RWPE2 (cell line): ENCODE data around the gene TEKTIP1.

Experiments
- ATAC-seq: fragments of 200-7000 bp; cut with Tn5 transposase; 3 replicates; pipeline ENCODE4 v1.9.1; 2021; ENCODE audit warnings: low read depth
- DNase-seq: peaks from one replicate; pipeline ENCODE4 v3.0.0-alpha.2; 2020; ENCODE audit warnings: low spot score
- H3K27ac ChIP-seq: fragments of 450-650 bp; 2 replicates; pipeline ENCODE4 v1.5.1; 2017; ENCODE audit warnings: mild to moderate bottlenecking; ENCODE audit not compliant: poor library complexity, severe bottlenecking
- H3K27me3 ChIP-seq: fragments of 250-450 bp; sonication (Bioruptor Pico); 2 replicates; pipeline ENCODE4 v1.5.1; 2021; ENCODE audit warnings: mild to moderate bottlenecking, moderate library complexity; ENCODE audit not compliant: insufficient read depth, poor library complexity, severe bottlenecking
- H3K36me3 ChIP-seq: fragments of 250-450 bp; sonication (Bioruptor Pico); 2 replicates; pipeline ENCODE4 v1.5.1; 2020; ENCODE audit warnings: low read depth, mild to moderate bottlenecking, moderate library complexity
- H3K4me1 ChIP-seq: fragments of 250-450 bp; sonication (Bioruptor Pico); 2 replicates; pipeline ENCODE4 v1.5.1; 2021; ENCODE audit warnings: mild to moderate bottlenecking, moderate library complexity; ENCODE audit not compliant: insufficient read depth, poor library complexity, severe bottlenecking
- H3K4me3 ChIP-seq: fragments of 250-450 bp; sonication (Bioruptor Pico); 2 replicates; pipeline ENCODE4 v1.5.1; 2021; ENCODE audit warnings: mild to moderate bottlenecking, moderate library complexity; ENCODE audit not compliant: severe bottlenecking
- H3K9me3 ChIP-seq: fragments of 250-450 bp; sonication (Bioruptor Pico); 2 replicates; pipeline ENCODE4 v1.5.1; 2021; ENCODE audit warnings: mild to moderate bottlenecking, moderate library complexity; ENCODE audit not compliant: severe bottlenecking
- CTCF ChIP-seq: fragments of 450-650 bp; IDR thresholded peaks from one replicate; pipeline ENCODE4 v1.5.1; 2017; ENCODE audit warnings: mild to moderate bottlenecking, moderate library complexity; ENCODE audit not compliant: poor library complexity, severe bottlenecking

The TEKTIP1 gene

DNA sequence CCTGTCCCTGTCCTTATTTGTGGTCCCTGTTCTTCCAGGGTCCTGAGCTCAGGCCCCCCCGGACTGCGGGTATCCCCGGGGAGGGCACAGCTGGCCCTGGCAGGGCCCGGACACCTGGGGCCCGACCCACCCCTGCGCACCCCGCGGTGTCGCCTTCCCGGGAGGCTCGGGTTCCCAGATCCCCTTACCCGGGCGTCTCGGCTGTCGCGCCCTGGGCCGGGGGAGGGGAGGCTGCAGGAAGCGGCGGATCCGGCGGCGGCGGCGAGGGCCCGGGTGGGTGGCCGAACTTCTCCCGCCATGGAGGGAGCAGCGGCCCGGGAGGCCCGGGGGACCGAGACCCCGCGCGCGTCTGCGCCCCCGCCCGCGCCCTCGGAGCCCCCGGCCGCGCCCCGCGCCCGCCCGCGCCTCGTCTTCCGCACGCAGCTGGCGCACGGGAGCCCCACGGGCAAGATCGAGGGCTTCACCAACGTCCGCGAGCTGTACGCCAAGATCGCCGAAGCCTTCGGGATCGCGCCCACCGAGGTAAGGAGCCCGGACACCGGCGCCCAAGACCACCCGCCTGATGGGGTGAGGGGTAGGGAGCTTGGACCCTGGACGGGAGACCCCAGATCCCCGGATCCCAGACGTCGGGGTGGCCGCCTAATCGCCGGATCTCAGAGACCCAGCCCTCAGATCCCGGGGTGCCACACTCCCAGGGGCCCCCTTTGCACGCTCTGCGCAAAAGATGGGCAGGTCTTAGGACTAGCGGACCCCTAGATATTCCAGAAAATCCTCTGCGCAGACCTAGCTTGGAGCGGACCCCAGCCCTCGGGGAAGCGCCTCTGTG, 46.5 kb downstream of the TEKTIP1 start, which contains the start of gene GIPC3:
GIPC3 (plus strand) TSS at position 178 of the 826 bp plus-strand sequence; CDS start at position 298, 120 bp downstream.
- no peak for DNase-seq

GRCh38 chr19:3586127-3586626, 47.2 kb downstream of the TEKTIP1 start:
- peaks cover 24% of the 10 kb centered on the region for H3K27me3 ChIP-seq
- H3K36me3 ChIP-seq: no peaks in the 10 kb centered on the region
- no peaks in the 10 kb centered on the region for H3K9me3 ChIP-seq
- no peak overlapping the region for H3K27ac ChIP-seq
- peak; percentile 40 for TF ChIP-seq CTCF
- no peaks in the 10 kb centered on the region for H3K4me1 ChIP-seq
- ATAC-seq (no peak), DNase-seq (no peak)
- H3K4me3 ChIP-seq: no peak overlapping the region

More for the DNA sequence above, 46.5 kb downstream of the TEKTIP1 start, which contains the start of gene GIPC3:
- no peak for TF ChIP-seq CTCF
- no peaks in the 10 kb centered on the region for H3K9me3 ChIP-seq
- H3K4me3 ChIP-seq: no peak within 1 kb of the TSS
- no peak for ATAC-seq
- no peaks in the 10 kb centered on the region for H3K36me3 ChIP-seq
- H3K4me1 ChIP-seq: no peaks in the 10 kb centered on the region
- no peak within 1 kb of the TSS for H3K27ac ChIP-seq
- peaks cover 24% of the 10 kb centered on the region for H3K27me3 ChIP-seq

DNA sequence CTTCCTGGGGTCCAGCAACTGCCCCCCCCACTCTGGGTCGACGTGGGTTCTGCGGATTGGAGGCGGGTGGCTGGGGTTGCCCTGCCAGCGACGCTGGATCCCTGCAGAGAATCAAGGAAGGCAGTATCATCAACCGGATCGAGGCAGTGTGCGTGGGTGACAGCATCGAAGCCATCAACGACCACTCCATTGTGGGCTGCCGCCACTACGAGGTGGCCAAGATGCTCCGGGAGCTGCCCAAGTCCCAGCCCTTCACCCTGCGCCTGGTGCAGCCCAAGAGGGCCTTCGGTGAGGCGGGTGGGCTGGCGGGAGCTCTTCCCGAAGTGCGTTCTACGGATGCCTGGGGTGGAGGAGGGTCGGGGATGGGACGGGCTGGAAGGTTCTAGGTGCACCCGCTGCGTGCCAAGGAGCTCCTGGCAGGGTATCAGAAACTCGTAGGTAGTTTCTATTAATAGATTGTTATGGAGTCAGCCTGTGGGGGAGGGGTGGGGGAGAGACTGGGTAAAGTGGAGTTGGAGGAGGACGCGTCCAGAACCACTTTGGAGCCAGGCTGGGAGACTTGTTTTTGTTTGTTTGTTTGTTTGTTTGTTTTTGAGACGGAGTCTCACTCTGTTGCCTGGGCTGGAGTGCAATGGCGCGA, 47.9 kb downstream of the TEKTIP1 start:
- Histone ChIP-seq H3K27me3 (peaks cover 24% of the 10 kb centered on the region), H3K4me1 (no peaks in the 10 kb centered on the region), H3K9me3 (no peaks in the 10 kb centered on the region), H3K36me3 (no peaks in the 10 kb centered on the region), H3K27ac (no peak overlapping the region), H3K4me3 (no peak overlapping the region)
- DNase-seq (no peak), ATAC-seq (no peak)
- TF ChIP-seq CTCF: no peak

DNA sequence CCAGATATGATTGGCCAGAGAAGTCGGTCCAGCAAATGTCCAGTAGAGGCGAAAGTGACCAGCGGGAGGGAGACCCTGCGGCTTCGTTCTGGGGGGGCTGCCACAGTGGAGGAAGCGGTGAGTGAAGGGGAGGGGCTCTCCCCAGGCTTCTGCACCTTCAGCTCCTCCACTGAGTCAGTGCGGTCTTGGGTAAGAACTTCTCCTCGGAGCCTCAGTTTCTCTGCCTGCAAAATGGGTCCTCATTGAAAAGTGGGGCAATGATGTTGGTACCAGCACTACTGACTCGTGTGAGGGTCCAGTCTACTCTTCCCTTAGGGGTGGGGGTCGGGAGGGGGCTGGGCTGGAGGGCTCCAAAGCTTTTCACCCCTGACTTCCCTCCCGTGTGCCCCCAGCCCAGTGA, 50.5 kb downstream of the TEKTIP1 start:
- H3K4me1 ChIP-seq: no peaks in the 10 kb centered on the region
- DNase-seq: no peak
- no peaks in the 10 kb centered on the region for H3K36me3 ChIP-seq
- no peak overlapping the region for H3K27ac ChIP-seq
- ATAC-seq: no peak
- no peak overlapping the region for H3K4me3 ChIP-seq
- H3K27me3 ChIP-seq: peaks cover 23% of the 10 kb centered on the region
- H3K9me3 ChIP-seq: no peaks in the 10 kb centered on the region
- TF ChIP-seq CTCF: no peak
